Neural crest cell (in vitro differentiated cells): ENCODE results near the gene ARHGAP26. TPM values are rescaled to one million over a fixed set of nuclear protein-coding genes. Genes with fewer than 3 reads are reported as not detected.
A peak's percentile ranks its signal among the peaks of the same experiment; 100 is the strongest.

Experiments used
- DNase-seq: peaks from one replicate; pipeline ENCODE4 v3.0.0; 2021; ENCODE audit warnings: low read depth, mixed read lengths, low spot score
- H3K27ac Mint-ChIP-seq: one replicate; pipeline ENCODE4 v1.8.0; 2021; ENCODE audit warnings: mild to moderate bottlenecking, mixed read lengths; ENCODE audit not compliant: unreplicated experiment
- H3K27me3 Mint-ChIP-seq: 2 replicates; pipeline ENCODE4 v1.8.0; 2021; ENCODE audit warnings: low read depth, mild to moderate bottlenecking, mixed read lengths
- H3K36me3 Mint-ChIP-seq: 2 replicates; pipeline ENCODE4 v1.8.0; 2021; ENCODE audit warnings: low read depth, mild to moderate bottlenecking, mixed read lengths
- H3K4me1 Mint-ChIP-seq: 2 replicates; pipeline ENCODE4 v1.8.0; 2021; ENCODE audit warnings: mixed read lengths
- H3K4me3 Mint-ChIP-seq: one replicate; pipeline ENCODE4 v1.8.0; 2021; ENCODE audit warnings: mild to moderate bottlenecking, mixed read lengths
- H3K9me3 Mint-ChIP-seq: 2 replicates; pipeline ENCODE4 v1.8.0; 2021; ENCODE audit warnings: mixed read lengths
- total RNA-seq: library from RNA; stranded (reverse); gene quantifications from 2 replicates; pipeline ENCODE4 v1.2.1, GENCODE V29; 2021
- TF ChIP-seq, protein P1 (sequence below): fragments of 200-600 bp; sonication (generic); conservative IDR thresholded peaks from 2 replicates; pipeline ENCODE4 v1.5.0; 2021; ENCODE audit warnings: antibody characterized with exemption, mild to moderate bottlenecking

ARHGAP26 gene
- total RNA-seq, 1 donor from 2014 or later: 5.5 TPM

DNA sequence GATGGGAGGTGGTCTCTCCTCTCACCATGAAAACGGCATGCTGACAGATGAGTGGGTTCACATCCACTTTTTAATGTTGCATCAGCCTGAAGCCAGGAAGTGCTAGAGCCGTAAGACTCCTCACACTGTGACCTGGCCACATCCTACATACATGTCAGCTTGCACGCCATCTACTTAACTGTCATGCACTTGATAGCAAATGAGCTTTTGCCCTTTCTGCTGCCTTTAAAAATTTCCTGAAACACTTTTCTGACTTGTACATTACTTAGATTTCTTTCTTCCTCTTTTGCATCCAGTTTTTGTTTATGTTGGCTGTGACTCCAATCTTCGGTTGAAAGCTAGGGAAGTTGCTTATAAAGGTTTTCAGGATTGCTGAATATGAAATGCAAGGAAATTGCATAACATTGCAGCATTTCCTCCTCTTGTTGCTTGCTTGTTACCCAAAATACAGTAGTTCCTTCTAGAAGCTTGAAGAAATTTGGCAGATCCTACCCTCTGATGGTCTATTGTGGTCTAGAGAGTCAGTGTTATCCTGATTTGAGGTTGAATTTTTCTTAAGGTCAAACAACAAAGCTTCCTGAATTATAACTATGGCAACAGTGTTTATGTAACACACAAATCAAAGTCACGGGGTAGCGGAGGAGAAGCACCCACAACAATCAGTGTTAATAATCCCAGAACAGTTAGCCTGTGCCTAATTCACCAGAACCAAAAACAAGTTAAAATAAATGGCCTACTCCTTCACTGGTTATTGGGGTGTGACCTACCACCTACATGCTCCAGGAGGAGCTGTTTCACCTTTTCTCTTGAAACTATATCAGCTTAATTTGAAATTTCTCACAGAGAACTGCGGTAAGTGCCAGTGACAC is 232.5 kb downstream of the ARHGAP26 start:
- Mint-ChIP-seq H3K4me3 (no peak overlapping the region), H3K27ac (peak overlapping the region; percentile 3), H3K4me1 (peaks cover 10% of the 10 kb centered on the region), H3K9me3 (no peaks in the 10 kb centered on the region), H3K36me3 (no peaks in the 10 kb centered on the region), H3K27me3 (no peaks in the 10 kb centered on the region)
- TF ChIP-seq, protein P1, sequence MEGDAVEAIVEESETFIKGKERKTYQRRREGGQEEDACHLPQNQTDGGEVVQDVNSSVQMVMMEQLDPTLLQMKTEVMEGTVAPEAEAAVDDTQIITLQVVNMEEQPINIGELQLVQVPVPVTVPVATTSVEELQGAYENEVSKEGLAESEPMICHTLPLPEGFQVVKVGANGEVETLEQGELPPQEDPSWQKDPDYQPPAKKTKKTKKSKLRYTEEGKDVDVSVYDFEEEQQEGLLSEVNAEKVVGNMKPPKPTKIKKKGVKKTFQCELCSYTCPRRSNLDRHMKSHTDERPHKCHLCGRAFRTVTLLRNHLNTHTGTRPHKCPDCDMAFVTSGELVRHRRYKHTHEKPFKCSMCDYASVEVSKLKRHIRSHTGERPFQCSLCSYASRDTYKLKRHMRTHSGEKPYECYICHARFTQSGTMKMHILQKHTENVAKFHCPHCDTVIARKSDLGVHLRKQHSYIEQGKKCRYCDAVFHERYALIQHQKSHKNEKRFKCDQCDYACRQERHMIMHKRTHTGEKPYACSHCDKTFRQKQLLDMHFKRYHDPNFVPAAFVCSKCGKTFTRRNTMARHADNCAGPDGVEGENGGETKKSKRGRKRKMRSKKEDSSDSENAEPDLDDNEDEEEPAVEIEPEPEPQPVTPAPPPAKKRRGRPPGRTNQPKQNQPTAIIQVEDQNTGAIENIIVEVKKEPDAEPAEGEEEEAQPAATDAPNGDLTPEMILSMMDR: peak; percentile 68
- no peak for DNase-seq

DNA sequence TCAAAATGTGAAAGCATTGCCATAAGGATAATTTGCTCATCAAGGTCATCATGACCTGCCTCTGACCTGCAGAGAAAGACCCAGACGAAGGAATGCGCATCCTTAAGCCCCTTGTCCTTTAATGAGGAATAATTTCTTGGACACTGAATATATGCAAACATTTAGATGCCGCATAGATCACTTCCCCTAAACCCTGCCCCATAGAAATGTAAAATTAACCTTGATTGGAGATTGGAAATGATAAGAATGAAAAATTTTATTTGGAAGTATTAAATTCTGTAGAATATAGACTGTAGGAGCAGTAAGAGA is 233.1 kb downstream of the ARHGAP26 start:
- Mint-ChIP-seq H3K36me3 (no peaks in the 10 kb centered on the region), H3K9me3 (no peaks in the 10 kb centered on the region), H3K27ac (no peak overlapping the region), H3K4me1 (peaks cover 10% of the 10 kb centered on the region), H3K4me3 (no peak overlapping the region), H3K27me3 (no peaks in the 10 kb centered on the region)
- TF ChIP-seq, protein P1: no peak
- no peak for DNase-seq

DNA sequence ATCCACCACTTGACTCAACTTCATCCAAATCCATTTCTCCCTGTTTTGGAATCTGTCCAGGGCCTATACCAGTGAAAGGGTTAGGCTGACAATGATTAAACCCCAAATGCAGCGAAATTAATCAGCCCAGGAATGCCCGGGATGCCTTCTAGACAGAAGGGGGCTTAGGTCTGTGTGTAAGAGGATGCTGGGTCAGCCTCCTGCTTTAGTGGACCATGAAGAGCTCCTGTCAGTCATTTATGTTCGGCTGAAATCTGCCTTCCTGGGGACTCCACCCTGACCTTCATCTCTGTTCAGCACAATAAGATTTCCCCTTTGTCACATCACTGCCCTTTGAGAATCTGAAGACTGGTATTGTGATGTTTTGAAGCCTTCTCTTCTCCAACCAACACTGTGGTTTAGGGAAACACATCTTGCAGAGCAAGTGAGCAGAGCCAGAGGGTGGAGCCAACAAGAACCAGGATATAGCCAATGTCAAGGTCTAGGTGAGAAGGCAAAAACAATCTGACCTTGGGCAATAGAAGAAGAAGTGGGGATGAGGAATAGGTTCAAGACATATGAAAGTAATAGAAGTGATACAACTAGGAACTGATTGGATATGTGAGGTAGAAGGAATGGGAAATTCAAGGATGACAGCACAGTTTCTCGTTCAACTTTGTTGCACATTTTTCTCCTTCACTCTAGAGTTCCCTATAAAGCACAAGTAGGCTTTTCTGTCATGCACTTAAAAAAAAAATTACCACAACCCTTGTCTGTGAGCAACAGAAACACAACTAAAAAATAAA is 234.4 kb downstream of the ARHGAP26 start:
- Mint-ChIP-seq H3K4me1 (peaks cover 10% of the 10 kb centered on the region), H3K4me3 (no peak overlapping the region), H3K9me3 (no peaks in the 10 kb centered on the region), H3K27me3 (no peaks in the 10 kb centered on the region), H3K36me3 (no peaks in the 10 kb centered on the region), H3K27ac (no peak overlapping the region)
- TF ChIP-seq, protein P1: no peak
- DNase-seq: no peak

DNA sequence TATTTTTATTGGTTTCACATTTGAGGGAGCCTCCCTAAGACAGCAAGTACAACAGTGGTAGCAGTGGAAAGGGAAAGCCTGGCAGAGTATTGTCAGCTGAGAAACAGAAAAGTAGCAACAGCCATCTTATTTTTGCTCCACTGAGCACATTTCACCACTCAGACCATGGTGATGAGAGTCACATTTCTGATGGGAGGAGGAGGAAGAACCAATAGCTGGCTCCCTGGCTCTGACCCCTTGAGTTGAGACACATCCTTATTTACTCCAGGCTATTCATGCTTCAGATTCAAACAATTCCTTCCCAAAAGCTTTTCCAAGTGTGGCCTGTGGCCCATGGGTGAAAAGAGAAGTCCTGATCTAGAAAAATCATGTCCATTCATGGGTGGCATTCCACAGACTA is 236.3 kb downstream of the ARHGAP26 start:
- H3K4me3 Mint-ChIP-seq: no peak overlapping the region
- H3K27me3 Mint-ChIP-seq: no peaks in the 10 kb centered on the region
- no peaks in the 10 kb centered on the region for H3K36me3 Mint-ChIP-seq
- DNase-seq: no peak
- TF ChIP-seq, protein P1: no peak
- H3K27ac Mint-ChIP-seq: no peak overlapping the region
- H3K4me1 Mint-ChIP-seq: peaks cover 10% of the 10 kb centered on the region
- H3K9me3 Mint-ChIP-seq: no peaks in the 10 kb centered on the region

DNA sequence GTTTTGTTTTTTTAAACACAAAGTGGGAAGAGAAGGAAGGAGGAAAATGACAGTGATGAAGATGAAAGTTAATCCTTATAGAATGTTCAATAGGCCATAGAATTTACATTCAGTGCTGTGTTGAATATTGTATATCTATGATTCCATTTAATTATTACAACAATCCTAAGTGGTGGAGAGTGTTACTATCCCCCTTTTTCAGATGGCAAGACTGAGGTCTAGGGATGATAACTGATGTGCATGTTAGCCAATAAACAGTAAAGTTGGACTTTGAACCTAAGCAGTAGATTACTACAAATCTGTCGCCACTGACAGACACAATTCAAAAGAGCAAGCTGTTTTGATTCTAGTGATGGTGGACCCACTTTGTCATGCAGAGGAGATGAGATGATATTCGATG is 237.9 kb downstream of the ARHGAP26 start:
- Mint-ChIP-seq H3K36me3 (no peaks in the 10 kb centered on the region), H3K4me3 (no peak overlapping the region), H3K27ac (no peak overlapping the region), H3K27me3 (no peaks in the 10 kb centered on the region), H3K4me1 (peaks cover 4% of the 10 kb centered on the region), H3K9me3 (no peaks in the 10 kb centered on the region)
- TF ChIP-seq, protein P1: no peak
- no peak for DNase-seq
